Effector CD4-positive, alpha-beta T cell (primary cell): Measurements from ENCODE around the gene TSN.
"Not testable (repeated sequence)": the region's sequence is repeated elsewhere in the genome, so short reads cannot be mapped to it uniquely, and the experiment has no call there.

Experiments used
- DNase-seq: peaks from one replicate; pipeline ENCODE4 v3.0.0-alpha.2; 2020
- total RNA-seq: gene quantifications from one replicate; lab custom pipeline; 2026; lab: John Stamatoyannopoulos, UW

Gene TSN
- total RNA-seq = 68.5 reads per million, percentile 75 among the genes with 10 or more reads in this experiment

DNA sequence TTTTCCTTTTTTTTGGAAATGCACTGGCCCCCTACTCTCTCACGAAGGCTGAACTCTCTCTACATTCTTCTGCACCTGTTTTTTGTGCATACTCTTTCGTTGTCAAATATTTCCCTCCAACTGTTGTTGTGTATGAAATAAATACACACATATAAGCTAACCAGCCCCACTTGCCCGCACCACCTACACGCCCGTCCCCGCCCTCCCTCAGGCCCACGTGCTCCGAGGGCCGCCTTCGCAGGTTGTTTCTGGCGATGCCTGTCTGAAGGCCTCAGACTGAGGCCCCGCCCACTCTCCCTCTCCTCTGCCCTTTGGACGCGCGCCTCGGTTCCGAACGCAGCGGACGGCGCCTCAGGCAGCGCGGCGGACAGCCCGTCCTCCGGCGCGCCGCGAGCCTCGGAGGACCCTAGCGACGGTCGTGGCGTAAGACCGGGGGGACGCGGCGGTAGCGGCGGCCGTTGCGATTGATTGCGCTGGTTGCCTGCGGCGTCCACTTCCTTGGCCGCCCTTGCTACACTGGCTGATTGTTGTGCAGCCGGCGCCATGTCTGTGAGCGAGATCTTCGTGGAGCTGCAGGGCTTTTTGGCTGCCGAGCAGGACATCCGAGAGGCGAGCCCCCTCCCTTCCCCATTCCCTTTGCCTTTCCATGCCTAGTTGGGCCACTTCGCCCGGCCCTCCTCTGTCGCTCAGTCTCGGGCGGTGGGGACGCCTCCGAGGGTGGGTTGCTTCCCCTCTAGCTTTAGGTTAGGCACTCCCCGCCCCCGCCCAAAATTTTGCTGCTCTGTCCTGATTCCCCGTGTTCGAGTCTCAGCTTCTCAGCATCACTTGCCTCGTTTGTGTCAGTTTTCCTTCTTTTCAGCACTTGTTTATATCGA is at the start of gene TSN:
Gene TSN (plus strand): TSS at position 415 of the 875 bp plus-strand sequence. CDS start 129 bp downstream, at position 544.
- peak; percentile 95 for DNase-seq

DNA sequence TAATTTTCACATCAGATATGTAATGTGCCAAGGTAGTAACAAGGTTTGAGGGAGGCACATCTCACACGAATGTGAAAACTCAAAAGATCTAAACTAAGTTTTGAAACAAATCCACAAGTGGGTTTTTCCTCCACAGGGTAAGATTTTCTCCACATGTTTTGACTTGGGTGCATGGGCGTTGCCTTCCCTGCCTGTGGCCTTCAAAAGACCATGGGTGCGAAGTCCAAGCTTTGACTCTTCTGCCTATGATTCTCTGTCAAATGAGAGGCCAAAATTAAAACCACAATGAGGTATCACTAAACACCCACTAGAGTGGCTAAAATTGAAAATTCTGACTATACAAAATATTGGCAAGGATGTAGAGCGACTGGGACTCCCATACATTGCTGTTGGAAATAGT is 49.5 kb upstream of the TSN start:
- DNase-seq = no peak

DNA sequence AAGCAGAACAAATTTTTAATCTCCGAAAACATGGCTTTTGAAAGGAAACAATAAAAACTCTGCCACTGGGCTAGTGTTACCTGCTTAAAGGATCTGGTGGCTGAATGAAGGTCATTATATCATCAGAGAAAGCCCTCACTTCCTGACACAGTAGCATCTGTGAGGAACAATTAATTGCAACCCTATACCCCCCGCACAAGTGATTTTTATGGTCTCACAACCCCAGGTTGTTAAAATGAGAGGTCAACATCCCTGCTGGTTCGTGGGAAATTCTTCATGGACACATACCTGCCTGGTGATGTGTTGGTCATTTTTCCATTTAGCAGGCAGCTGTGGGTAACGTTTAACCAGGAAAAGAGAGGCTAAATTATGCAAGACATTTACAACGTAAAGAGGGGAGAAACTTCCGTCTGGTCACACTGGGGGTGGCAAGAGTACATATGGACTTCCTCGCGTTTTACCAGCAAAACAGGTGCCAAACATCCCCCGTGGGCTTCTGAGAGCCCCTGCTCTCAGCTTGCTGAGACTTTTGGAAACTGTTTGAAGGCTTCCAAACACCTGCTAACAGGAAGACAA is 48.0 kb upstream of the TSN start:
- no peak for DNase-seq

DNA sequence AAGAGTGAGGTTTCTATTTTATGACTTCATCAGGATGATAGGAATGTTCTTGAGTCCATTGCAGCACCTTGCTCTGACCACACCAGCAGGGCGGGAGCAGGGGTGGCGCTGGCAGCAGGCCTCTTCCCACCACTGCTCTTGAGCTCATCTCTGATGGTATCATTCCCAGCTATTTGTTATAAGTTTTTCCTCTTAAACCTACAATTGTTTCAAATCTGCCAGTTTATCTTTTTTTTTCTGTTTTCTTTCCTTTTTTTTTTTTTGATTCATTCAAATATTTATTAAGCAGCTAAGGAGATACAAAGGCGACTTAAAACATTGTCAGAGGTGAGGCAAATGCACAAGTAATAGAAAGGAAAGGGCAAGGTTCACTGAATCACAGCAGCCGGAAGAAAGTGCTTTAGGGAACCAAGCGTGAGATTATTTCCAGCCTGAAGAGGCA is 47.5 kb upstream of the TSN start:
- no peak for DNase-seq

DNA sequence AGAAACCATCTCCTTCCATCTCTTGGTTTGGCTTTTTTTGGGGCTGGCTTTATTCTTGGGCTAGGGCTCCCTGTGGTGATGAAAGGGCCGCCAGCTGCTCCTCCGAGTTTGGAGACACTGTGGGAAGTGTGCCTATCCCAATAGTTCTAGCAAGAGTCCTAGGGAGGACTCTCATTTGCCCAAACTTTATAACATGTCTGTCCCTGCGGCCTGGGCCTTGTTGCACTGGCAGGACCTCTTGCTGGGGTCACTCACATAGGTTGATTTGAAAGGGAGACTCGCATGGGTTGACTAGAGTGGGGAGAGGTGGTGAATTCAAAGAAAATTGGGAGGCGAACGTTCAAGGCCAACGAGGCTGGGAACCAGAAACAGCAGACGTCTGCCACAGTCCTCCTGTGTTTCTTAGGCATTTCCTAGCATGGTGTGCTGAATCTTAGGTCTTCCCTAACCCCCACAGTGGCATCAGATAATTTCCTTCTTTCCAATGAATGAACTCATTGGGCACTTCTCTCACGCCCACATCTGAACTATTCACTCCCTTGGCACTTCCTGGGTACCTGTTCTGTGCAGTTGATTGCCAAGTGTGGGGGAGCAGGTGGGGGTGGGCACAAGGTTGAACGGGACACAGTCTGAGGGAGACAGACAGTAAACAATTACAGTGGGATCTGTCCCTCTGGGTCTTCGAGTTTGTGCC is 45.5 kb upstream of the TSN start:
- DNase-seq = no peak

DNA sequence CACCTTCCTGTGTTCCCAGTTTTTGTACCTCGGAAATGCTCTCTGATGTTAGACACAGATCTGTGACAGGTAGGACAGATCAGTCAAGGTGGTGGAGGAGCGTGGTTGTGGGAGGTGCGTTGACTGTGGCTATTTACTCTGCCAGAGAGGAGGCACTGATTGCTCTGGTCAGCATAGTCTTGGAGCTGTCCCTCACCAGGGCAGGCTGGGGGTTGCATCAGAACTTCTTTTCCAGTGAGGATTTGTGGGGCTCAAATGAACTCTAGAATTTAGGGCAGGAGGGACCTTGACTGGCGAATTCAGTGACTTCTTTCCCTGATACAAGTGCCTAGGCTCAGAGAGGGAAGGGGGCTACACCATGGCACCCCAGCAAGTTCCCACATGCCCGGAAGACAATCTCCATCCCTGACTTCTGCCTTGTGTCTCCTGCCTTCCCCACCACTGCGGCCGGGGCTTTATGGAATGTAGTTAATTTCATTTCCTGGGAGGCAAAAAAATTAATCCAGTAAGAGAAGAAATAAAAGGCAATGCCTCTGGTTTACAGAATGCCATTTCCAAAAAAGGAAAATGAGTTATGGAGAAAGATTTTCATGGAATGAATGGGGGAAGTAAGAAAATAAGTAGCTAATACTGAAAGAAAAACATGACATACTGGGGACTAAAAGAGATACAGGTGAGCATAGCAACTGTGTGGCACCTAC is 44.8 kb upstream of the TSN start:
- DNase-seq = no peak

DNA sequence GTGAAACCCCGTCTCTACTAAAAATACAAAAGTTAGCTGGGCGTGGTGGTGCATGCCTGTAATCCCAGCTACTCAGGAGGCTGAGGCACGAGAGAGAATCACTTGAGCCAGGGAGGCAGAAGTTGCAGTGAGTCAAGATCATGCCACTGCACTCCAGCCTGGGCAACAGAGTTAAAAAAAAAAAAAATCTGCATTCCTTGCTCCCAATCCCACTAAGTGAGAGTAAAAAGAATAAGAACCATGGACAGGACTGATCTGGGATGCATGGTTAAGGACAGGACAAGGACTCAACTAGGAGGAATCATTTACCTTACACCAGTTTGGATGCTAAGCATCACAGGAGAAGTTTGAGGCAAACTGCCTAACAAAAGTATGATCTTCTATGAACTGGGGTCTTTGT is 44.0 kb upstream of the TSN start:
- DNase-seq = not testable (repeated sequence)

DNA sequence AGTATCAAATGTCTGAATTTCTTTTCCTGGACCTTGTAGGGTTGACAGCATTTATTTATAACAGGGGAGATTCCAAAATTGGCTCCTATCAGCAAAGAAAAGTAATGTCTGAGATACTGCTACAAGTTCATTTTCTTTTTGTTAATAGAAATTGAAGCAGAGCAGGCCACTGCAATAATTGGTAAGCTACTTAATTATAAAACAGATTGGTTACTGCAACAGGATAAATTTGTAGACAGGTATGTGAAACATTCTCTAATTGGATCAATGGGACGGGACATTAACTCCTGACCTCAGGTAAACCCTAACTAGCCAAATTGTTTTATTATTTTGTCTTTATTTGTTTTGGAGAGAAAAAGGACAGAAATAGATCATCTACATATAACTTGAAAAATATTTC is 39.3 kb upstream of the TSN start:
- no peak for DNase-seq

DNA sequence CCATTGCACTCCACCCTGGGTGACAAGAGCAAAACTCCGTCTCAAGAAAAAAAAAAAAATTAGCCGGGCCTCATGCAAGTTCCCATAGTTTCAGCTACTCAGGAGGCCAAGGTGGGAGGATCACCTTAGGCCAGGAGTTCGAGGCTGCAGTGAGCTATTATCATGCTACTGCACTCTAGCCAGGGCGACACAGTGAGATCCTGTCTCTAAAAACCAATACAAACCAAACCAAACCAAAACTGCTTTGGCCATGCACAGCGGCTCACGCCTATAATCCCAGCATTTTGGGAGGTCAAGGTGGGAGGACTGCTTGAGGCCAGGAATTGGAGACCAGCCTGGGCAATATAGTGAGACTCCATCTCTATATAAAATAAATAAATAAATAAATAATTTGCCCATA is 37.9 kb upstream of the TSN start:
- no peak for DNase-seq

DNA sequence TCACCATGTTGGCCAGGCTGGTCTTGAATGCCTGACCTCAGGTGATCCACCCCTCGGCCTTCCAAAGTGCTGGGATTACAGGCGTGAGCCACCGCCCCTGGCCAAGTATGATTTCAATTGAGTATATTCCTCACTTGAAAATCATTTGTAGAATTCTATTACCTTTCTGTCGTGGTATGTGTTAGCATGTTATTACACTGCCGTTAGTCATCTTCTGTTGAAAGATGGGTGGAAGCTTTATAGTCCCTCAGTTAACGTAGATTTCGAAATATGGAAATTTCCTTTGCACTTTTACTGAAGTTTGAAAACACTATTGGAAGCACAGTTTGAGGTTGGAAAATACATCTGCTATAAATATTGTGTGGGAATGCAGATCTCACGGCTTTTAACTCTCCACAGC is 33.5 kb upstream of the TSN start:
- no peak for DNase-seq

DNA sequence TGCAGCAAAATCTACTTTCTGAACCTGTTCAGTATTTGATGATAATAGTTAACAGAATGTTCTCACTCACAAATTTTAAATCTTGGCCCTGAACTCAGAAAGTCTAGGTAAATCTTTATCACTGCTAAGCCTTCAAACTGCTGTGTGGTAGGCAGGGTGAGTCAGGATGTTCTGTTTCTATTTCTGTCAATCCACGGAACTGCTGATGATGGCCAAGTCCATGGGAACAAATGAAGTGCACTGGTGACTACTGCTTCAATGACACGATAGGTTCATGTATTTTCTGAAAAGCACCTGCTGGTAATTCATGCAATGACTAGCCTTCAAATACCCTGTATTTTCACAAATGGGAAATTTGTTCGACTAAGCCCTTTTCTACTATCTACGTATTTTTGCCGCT is 33.0 kb upstream of the TSN start:
- DNase-seq = no peak

DNA sequence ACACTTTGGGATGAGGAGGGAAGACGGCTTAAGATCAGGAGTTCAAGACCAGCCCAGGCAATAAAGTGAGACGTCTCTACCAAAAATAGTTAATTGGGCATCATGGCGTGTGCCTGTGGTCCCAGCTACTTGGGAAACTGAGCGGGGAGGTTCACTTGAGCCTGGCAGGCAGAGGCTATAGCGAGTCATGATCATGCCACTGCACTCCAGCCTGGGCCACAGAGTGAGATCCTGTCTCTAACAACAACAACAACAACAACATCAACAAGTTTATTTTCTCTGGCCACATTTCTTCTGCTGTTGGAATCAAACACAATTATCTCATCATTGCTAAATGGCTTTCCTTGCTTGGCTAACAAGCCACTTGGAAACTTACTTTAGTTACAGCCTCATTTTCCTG is 32.1 kb upstream of the TSN start:
- DNase-seq = no peak

DNA sequence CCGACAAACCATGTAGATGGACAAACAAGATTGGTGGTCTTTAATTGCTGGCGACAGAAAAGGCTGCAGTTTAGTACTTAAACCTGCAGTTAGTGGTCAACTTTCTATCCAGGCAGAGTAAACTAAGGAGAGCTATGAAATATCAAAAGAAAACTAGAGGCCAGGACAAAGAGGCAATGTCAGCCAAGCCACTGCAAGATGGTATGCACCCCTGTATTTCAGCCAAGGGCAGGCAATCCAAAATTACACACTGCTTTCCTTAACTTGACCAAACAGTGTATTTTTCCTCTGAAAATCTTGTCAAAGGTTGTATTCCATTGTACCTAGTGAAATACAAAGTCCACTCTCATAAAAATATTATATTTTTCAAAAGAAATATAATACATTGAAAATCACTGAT is 28.1 kb upstream of the TSN start:
- no peak for DNase-seq

DNA sequence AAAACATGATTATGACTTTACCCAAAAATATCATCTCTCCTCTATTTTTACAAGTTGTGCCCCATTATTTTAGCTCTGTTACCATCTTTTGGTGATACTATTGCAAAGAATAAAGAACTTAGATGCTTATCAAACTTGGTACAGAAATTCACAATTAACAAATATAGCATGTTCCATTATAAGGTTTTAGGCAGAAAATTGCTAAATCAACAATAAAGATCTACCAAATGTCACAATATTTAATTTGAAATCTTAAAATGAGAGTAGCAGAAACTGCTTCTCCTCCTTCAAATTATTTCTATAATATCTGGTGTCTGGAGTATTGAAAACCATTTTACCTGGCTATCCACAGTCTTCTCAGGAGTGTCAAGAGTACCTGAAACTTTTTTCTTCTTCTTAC is 27.5 kb upstream of the TSN start:
- DNase-seq = no peak

DNA sequence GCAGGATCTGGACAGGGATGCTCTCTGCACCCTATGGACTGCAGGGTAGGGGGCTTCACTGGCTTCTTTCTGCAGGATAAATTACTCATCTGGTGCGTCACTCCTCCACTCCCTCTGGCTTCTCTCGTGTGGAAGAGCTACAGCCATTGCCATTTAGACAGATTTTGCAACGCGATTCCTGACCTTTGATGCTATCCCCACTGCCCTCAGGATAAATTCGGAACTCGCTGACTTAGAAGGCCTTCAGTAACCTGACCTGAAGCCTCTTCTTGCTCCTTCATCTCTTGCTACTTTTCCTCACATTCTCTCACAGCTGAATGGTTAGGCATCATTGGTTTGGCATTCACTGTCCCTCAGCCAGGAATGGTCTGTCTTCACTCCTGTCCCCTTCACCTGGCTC is 24.1 kb upstream of the TSN start:
- no peak for DNase-seq

DNA sequence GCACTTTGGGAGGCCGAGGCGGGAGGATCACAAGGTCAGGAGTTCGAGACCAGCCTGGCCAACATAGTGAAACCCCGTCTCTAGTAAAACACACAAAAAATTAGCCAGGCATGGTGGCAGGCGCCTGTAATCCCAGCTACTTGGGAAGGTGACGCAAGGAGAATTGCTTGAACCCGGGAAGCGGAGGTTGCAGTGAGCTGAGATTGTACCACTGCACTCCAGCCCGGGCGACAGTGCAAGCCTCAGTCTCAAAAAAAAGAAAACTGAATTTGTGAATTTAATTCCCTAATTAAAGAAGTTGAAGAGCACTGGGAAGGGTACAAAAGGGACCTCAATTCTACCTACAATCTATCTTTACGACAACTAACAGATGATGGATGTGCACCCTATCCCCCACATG is 20.9 kb upstream of the TSN start:
- DNase-seq = not testable (repeated sequence)

DNA sequence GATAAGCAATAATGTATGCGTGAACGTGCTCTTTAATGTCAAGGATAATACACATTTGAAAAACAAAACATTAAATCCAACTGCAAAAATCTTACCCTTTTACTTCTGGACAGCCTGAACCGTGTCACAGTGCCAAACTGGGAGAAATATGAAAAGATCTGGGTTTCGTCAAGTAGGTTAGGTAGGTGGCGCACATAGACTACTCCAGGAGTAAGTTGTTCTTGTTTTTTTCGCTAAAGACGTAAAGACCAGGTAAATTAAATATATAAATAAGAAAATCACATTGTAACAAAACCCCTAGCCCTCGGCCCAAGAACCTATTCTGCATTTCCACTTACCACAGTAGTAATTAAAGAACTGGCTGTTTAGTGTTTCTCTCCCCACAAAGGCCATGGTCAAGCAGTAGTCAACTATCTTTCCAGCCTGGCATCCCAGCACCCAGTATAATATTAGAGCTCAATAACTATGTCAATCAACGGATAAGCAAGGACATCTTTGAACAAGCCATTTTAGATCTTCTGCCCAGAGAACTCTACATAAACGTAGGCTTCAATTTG is 19.9 kb upstream of the TSN start:
- DNase-seq = no peak

DNA sequence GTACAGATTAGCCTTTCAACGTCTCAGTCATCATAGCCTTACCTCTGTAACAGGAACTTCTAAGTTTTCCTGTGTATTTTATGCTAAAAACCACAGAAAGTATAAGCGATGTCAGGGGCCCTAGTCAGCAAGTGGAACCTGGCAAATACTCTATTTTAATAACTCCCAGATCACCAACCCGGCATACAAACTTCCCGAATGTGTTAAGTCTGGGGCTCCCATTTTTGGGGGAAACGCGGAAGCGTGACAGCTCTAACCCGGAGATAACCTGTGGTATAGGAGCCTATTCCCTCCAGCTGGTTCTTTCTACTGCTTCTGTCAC is 19.4 kb upstream of the TSN start:
- no peak for DNase-seq

DNA sequence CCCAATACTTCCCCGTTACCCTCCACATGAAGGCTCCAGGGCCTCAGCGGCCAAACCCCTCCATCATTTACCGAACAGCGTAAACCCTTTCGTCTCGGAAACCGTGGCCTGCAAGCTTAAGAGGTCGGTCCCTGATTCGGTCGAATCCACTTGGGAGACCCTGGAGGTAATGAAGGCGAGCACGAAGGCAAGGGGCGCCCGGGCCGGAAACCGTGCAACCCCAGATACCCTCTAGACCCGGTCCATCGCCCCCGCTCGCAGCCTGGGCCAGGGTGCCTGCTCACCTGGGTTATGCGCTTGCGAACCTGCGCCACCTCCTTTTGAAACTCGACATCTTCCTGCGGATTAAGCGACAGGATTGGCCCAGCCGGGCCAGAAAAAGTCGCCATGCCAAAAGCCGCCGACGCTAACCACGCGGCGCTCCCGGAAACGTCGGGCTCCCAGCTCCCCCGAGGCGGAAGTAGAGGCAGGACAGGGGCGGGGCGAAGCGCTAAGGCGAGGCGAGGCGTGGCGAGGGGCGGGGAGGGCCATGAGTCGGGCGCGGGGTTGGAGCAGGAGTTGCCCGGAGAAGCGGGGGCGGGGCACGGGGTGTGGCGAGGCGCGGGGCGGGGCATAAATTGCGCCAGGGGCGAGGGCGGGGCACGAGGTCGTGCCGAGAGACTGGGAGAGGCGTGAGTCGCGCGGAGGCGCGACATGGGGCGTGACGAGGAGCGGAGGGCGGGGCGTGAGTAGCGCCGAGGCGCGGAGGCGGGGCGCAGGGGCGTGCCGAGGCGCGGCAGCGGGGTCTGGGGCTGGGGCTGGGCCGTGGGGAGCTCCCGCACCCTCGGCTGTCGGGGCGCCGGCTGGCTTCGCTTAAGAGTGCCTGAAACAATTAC is 18.8 kb upstream of the TSN start, which contains the start of gene NIFK:
Gene NIFK (minus strand): TSS at position 414 of the 875 bp plus-strand sequence. CDS start 25 bp downstream, at position 389.
- peak; percentile 100 for DNase-seq

DNA sequence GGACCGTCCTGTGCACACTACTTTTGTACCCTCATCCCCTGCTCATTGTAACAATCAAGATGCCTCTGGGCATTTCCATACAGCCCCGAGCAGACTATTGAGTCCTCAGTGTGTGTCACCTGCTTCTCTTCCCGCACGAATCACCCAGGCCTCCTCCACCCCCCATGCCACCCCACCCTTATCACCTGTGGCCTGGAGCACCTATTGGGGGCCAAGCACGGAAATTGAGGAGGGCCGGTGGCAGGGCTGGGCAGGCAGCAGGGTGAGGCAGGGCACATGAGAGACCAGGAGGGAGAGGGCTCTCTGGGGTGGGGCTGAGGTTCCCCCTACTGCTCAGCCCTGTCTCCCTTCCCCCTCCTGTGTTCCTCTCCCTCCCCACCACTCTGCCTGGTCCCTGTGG is 14.5 kb upstream of the TSN start:
- DNase-seq = no peak

DNA sequence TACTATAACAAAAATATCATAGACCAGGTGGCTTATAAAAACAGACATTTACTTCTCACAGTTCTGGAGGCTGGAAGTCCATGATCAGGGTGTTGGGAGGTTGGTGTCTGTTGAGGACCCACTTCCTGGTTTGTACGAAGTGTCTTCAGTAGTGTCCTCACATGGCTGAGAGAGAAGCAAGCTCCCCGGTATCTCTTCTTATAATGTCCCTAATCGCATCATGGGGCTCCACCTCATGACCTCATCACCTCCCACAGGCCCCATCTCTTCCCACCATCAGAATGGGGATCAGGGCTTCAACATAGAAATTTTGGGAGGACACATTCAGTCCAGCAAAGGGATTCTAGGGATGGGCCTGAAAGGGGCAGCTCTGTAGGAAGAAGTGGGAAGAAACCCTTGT is 14.0 kb upstream of the TSN start:
- DNase-seq = no peak

DNA sequence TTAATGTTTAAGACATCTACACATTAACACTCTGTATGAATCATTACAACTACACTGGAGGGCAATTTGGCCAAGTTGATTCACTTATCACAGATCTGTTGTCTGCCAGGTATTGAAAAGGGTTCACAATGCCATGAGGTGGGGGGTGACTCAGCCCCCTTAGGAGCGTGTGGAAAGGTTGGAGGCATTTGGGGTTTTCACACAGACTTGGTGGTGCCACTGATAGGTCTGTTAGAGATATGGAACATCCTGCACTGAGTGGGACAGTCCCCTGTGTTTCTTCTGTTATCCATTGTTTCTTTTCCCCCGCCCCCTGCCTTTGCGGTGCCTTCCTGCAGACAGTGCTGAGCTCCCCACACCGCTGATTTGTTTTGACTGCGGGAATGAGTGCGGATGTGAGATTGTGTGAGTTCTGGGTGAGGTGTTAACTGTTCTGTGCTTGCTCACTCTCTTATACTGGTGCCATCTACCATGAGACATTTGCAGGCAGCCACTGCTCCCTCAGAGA is 9.3 kb upstream of the TSN start:
- no peak for DNase-seq
